IPS-NIHi7 (cell line): ENCODE measurements around the gene MAGI2.
"Not testable (repeated sequence)": the region's sequence is repeated elsewhere in the genome, so short reads cannot be mapped to it uniquely, and the experiment has no call there.

Experiments used
- DNase-seq: peaks from one replicate; pipeline ENCODE4 v3.0.0; 2012; ENCODE audit warnings: mixed read lengths; ENCODE audit errors: extremely low spot score

The MAGI2 gene

GRCh38 chr7:78002021-78002420 lies 1451.4 kb downstream of the MAGI2 start:
- no peak for DNase-seq

- DNase-seq, result not testable (repeated sequence)
Measured at GRCh38 chr7:77999168-77999567, 1454.3 kb downstream of the MAGI2 start.

- DNase-seq, result peak; percentile 83
Measured at GRCh38 chr7:77995717-77996116, 1457.8 kb downstream of the MAGI2 start.

DNA sequence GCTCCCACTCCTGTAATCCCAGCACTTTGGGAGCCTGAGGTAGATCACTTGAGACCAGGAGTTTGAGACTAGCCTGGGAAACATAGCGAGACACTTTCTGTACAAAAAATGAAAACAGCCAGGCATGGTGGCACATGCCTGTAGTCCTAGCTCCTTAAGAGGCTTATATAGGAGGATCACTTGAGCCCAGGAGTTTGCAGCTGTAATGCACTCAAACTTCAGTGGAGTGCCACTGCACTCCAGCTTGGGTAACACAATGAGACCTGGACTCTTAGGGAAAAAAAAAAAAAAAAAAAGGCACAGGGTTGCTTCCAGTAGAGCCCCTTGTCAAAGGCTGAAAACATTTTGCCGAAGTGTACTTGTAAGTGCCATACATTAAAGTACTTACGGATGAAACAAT lies 1459.6 kb downstream of the MAGI2 start:
- DNase-seq, result no peak

GRCh38 chr7:77991656-77992055 lies 1461.8 kb downstream of the MAGI2 start:
- no peak for DNase-seq

DNA sequence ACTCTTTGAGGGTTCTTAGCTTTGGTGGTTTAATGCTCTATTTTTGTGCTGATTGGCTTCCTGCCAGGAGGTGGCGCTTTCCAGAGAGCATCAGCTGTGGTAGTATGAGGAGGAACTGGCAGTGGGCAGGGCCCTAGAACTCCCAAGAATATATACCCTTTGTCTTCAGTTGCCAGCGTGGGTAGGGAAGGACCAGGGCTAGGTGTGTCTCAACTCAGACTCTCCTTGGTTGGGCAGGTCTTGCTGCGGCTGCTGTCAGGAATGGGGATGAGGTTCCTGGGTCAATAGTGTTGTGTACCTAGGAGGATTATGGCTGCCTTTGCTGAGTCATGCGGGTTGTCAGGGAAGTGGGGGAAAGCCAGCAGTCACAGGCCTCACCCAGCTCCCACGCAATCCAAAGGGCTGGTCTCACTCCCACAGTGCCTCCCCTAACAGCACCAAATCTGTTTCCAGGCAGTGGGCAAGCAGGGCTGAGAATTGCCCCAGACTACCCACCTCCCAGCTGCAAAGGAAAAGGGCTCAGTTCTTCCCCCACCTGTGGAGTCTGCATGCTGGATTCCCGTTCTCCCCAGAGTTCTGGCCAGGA lies 1463.4 kb downstream of the MAGI2 start:
- DNase-seq, result no peak

DNA sequence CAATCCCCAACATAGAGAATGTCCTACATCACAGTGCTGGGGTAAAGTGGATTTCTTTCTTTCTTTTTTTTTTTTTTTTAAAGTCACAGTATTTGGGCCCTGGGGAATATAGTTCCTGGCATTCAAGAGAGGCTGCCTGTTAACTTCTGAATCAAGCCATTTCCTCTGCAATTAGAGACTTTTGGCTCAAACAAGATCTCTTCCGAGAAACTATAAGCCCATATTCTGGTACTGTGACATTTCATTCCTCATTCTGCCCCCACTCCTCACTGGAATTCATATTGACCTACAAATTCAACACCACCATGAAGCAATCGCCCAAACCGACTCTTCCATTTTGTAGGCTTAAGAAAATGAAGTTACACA lies 1467.5 kb downstream of the MAGI2 start:
- DNase-seq, result no peak

DNA sequence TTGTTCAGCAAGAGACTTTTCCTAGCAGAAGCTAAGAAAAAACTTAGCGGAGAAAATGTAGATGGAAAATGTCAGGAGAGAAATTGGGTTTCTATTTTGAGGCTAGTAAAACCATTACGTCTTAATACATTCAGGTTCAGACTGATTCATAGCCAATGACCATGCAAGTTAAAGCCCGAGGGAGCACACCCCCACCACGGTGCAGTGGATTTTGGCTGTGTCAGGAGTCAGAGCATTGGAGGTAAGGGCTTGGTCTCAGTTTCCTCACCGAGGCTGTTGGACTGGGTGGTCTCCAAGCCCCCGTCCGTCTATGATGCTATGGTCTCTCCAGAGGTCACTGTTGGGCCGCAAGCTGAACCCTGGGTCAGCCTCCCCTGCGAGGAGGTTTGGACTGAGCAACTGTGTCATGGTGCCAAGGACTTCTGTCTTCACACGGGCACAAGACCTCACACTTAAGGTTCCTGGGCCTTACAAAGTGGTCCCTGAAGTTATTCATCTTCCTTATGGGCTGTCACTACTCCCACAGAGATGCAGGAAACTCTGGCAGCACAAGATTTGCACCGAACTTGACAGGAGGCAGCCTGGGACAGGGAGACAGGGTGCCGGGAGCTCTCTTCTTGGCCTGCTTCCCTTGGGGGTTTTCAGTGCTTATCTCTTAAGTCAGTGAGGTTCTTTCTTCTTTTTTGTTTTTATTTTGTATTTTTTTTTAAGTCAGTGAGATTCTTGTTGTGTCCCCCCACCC lies 1468.1 kb downstream of the MAGI2 start:
- no peak for DNase-seq

DNA sequence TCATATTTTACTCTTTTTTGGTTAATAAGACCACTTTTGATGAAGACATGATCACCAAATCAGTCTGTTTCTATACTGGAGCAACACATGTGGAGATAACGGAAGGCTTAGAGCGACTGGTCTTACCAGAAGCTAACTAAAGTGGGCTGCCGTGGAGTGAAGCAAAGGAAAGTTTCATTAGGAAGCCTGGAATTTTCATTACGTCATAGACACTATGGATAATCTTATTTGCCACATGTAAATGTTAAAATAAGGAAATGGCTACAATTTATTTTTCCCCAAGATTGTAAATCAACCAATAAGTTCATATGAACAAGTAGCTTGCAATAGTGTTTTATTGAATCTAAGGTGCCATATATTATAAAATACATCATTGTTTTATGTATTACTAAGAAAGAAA lies 1469.5 kb downstream of the MAGI2 start:
- no peak for DNase-seq

DNA sequence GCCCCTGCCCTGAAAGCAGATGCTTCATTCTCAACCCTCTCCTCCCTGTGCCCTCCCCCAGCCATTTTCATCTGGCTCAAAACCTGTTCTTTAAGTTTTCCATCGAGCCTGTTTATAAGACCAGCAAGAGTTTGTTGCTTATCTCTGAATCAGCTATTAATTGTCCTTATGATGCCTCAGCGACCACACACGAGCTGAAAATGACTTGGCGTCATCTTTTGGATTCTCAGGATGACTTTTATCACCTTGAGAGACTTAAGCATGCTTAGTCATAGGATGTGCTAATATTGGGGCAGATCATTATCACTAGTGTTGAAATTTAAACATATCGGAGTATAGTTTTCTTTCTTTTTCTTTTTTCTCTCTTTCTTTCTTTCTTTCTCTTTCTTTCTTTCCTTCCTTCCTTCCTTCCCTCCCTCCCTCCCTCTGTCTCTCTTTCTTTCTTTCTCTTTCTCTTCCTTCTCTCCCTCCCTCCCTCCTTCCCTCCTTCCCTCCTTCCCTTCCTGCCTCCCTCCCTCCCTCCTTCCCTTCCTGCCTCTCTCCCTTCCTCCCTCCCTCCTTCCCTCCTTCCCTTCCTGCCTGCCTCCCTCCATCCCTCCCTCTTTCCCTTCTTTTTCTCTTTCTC lies 1470.4 kb downstream of the MAGI2 start:
- DNase-seq, result no peak

GRCh38 chr7:77980087-77980713 lies 1473.3 kb downstream of the MAGI2 start:
- DNase-seq, result no peak

DNA sequence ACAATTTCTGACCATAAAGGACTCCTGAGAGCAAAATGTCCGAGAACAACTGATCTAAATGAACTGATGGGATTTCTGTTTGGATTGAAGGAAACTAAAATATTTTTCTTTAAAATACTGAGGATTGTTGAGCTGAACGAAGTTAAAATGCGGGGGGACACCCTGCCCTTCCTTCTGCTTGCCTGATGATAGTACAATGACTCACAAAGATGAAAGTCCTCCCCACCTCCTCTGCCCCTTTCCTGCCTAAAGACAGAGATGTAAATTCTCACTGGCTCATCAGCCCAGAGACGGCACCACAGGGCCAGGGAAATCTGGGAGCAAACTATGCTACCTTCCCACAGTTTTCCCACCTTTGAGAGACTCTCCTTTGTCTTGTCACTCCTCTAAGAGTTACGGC lies 1474.2 kb downstream of the MAGI2 start:
- no peak for DNase-seq

DNA sequence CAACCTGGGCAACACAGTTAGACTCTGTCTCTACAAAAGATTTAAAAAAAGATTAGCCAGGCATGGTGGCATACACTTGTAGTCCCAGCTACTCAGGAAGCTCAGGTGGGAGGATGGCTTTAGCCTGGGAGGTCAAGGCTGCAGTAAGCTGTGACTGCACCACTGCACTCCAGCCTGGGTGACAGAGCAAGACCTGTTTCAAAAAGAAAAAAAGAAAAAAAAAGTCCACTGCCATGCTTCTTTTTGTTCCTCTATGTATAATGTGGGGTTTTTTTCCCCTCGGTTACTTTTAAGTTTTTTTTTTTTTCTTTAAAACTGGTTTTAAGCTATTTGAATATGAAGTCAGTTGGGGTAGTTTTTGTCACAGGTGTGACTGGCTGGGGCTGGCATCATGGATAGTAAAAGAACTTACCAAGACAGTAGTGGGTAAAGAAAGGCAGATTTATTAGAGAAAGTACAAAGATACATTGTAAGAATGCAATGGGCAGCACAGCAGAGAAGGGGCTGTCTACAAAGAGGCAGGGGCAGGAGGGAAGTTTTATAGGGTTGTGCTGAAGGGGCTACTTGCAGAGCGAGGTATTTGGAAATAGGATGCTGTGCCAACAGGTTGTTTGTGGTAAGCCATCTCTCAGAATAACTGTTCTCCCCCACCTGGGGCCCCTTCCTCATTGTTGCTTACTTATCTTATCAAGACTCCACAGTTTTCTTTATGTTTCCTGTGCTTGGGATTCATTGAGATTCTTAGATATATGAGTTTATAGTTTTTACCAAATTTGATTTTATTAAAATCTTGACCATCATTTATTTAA lies 1477.6 kb downstream of the MAGI2 start:
- no peak for DNase-seq

- no peak for DNase-seq
Measured at GRCh38 chr7:77971726-77972125, 1481.7 kb downstream of the MAGI2 start.

DNA sequence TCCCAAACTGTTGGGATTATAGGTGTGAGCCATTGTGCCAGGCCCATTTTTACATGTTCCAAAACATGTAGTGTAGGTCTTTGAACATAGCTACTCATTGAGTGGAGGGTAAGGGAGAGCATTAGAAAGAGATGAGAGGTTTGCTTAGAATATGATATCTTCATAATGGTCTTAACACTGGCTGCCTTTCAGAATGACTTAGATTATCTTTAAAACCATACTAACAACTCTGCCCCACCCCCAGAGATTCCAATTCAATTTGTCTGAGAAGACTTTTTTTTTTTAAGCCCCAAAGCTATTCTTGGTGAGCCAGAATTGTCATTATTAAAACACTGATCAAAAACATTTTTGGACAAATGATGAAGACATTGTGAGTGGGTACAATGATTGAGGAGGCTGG lies 1486.0 kb downstream of the MAGI2 start:
- no peak for DNase-seq
